Measurements from ENCODE around the gene GLRX5. TPM values are rescaled to one million over a fixed set of nuclear protein-coding genes. Genes with fewer than 3 reads are reported as not detected.
"Not testable (repeated sequence)": the region's sequence is repeated elsewhere in the genome, so short reads cannot be mapped to it uniquely, and the experiment has no call there.

Gene GLRX5
- total RNA-seq, 2 donors from 2014 or later, result 62.4 to 63.4 TPM

GRCh38 chr14:95585953-95586620 lies 51.2 kb downstream of the GLRX5 start:
- no peak for TF ChIP-seq CTCF (conservative IDR thresholded peaks at IDR 0.05)
- peaks cover 10% of the 10 kb centered on the region for H3K27me3 Mint-ChIP-seq (ENCODE audit: insufficient read depth)
- 87 to 92% methylated on average over 5 to 6 of the region's 6 CpGs for WGBS, 2 experiments (ENCODE audit: insufficient coverage in 1 of 2, insufficient read length in 1 of 2)
- no peak overlapping the region for H3K27ac ChIP-seq (ENCODE audit: low read depth, low read length)
- H3K36me3 ChIP-seq (ENCODE audit: control insufficient read depth, insufficient read depth, low read length), result no peaks in the 10 kb centered on the region
- H3K36me3 Mint-ChIP-seq (ENCODE audit: low read depth), result no peaks in the 10 kb centered on the region
- H3K4me3 ChIP-seq (ENCODE audit: low read length), result no peak overlapping the region
- no peak overlapping the region for H3K27ac Mint-ChIP-seq
- DNase-seq, result no peak
- H3K4me1 ChIP-seq (ENCODE audit: control insufficient read depth, insufficient read depth, low read length), result no peaks in the 10 kb centered on the region
- H3K27me3 ChIP-seq (ENCODE audit: control insufficient read depth, insufficient read depth, low read length, poor library complexity, severe bottlenecking), result no peaks in the 10 kb centered on the region
- H3K9me3 ChIP-seq (ENCODE audit: control insufficient read depth, low read length), result peaks cover 15% of the 10 kb centered on the region
- no peaks in the 10 kb centered on the region for H3K4me1 Mint-ChIP-seq
- H3K9ac ChIP-seq (ENCODE audit: extremely low read depth, low read length, poor library complexity, severe bottlenecking), result no peak overlapping the region
- no peak overlapping the region for H3K4me3 Mint-ChIP-seq
- H3K9me3 Mint-ChIP-seq, result peaks cover 36% of the 10 kb centered on the region

GRCh38 chr14:95591182-95591581 lies 56.3 kb downstream of the GLRX5 start:
- not testable (repeated sequence) for H3K4me3 ChIP-seq (ENCODE audit: low read length); H3K27ac Mint-ChIP-seq; H3K36me3 Mint-ChIP-seq (ENCODE audit: low read depth); H3K27ac ChIP-seq (ENCODE audit: low read depth, low read length); H3K4me1 ChIP-seq (ENCODE audit: control insufficient read depth, insufficient read depth, low read length); H3K36me3 ChIP-seq (ENCODE audit: control insufficient read depth, insufficient read depth, low read length); DNase-seq; H3K4me1 Mint-ChIP-seq; H3K4me3 Mint-ChIP-seq; H3K9me3 ChIP-seq (ENCODE audit: control insufficient read depth, low read length); H3K27me3 Mint-ChIP-seq (ENCODE audit: insufficient read depth); H3K9ac ChIP-seq (ENCODE audit: extremely low read depth, low read length, poor library complexity, severe bottlenecking); H3K27me3 ChIP-seq (ENCODE audit: control insufficient read depth, insufficient read depth, low read length, poor library complexity, severe bottlenecking); H3K9me3 Mint-ChIP-seq
- WGBS, 2 experiments (ENCODE audit: insufficient coverage in 1 of 2, insufficient read length in 1 of 2), result 90% methylated on average over 3 of the region's 3 CpGs; no CpG with 5 or more reads in 1 of the 2 experiments

Other genes with a start within 250 kb of the GLRX5 start
- gene CLMN, start 215.1 kb upstream of the GLRX5 start, total RNA-seq, result 10 to 100 TPM in 1 of 2 donors, 1 to 10 TPM in 1; 9.5 to 11.7 TPM
- gene SYNE3, start 18.4 kb upstream of the GLRX5 start, total RNA-seq, result 1 to 10 TPM; 1.0 to 5.2 TPM
- gene TCL1B, start 151.4 kb downstream of the GLRX5 start, total RNA-seq, result under 1 TPM; 0.62 to 0.95 TPM
- 1 to 10 TPM in 1 of 2 donors, under 1 TPM in 1; 0.53 to 1.8 TPM for gene TCL1A, start 179.1 kb downstream of the GLRX5 start, total RNA-seq

Data from endodermal cell (in vitro differentiated cells).